Neuronal stem cell (in vitro differentiated cells): Measurements from ENCODE around the gene MGMT.

Source experiments
- DNase-seq: peaks from one replicate; pipeline ENCODE4 v3.0.0-alpha.2; 2013; ENCODE audit warnings: low spot score
- H2AFZ ChIP-seq: one replicate; pipeline ENCODE4 v1.6.1; 2013; ENCODE audit warnings: mild to moderate bottlenecking, low read length, inconsistent platforms
- H2AK5ac ChIP-seq: 2 replicates; pipeline ENCODE4 v1.6.1; 2013; ENCODE audit warnings: low read depth, mild to moderate bottlenecking, inconsistent platforms, low read length, moderate library complexity, mixed read lengths
- H2BK120ac ChIP-seq: 2 replicates; pipeline ENCODE4 v1.6.1; 2013; ENCODE audit warnings: low read depth, mild to moderate bottlenecking, inconsistent platforms, low read length, moderate library complexity, mixed read lengths
- H2BK12ac ChIP-seq: one replicate; pipeline ENCODE4 v1.6.1; 2013; ENCODE audit warnings: low read length, inconsistent platforms
- H2BK15ac ChIP-seq: 2 replicates; pipeline ENCODE4 v1.6.1; 2013; ENCODE audit warnings: mild to moderate bottlenecking, low read length, inconsistent platforms, mixed read lengths
- H2BK5ac ChIP-seq: one replicate; pipeline ENCODE4 v1.6.1; 2013; ENCODE audit warnings: inconsistent platforms, mild to moderate bottlenecking, low read length, moderate library complexity
- H3K14ac ChIP-seq: one replicate; pipeline ENCODE4 v1.6.1; 2013; ENCODE audit warnings: low read length, inconsistent platforms
- H3K18ac ChIP-seq: 2 replicates; pipeline ENCODE4 v1.6.1; 2013; ENCODE audit warnings: low read length, inconsistent platforms
- H3K23ac ChIP-seq: 2 replicates; pipeline ENCODE4 v1.6.1; 2013; ENCODE audit warnings: low read depth, mild to moderate bottlenecking, mixed read lengths, low read length, inconsistent platforms; ENCODE audit not compliant: poor library complexity
- H3K27ac ChIP-seq: replicated peaks from 3 replicates; pipeline ENCODE4 v1.5.1; 2013; ENCODE audit warnings: low read length, inconsistent platforms
- H3K27me3 ChIP-seq, 3 experiments: 2 replicates each; pipeline ENCODE4 v1.6.1; 2013; ENCODE audit warnings: low read length in 3 of 3, mild to moderate bottlenecking in 2 of 3, inconsistent platforms in 1 of 3, low read depth in 1 of 3, mixed read lengths in 1 of 3, moderate library complexity in 1 of 3; ENCODE audit not compliant: control insufficient read depth in 3 of 3, insufficient read depth in 3 of 3
- H3K36me3 ChIP-seq, 2 donors: replicated peaks in 1 of 2; 2 replicates each; pipeline ENCODE4 v1.6.1; 2013; ENCODE audit warnings: low read length in 2 of 2; ENCODE audit not compliant: control insufficient read depth in 2 of 2, insufficient read depth in 2 of 2
- H3K4ac ChIP-seq: 2 replicates; pipeline ENCODE4 v1.6.1; 2013; ENCODE audit warnings: inconsistent platforms, mild to moderate bottlenecking, low read length, moderate library complexity
- H3K4me1 ChIP-seq, 2 donors: 1 replicate in 1 of 2; 2 replicates in 1 of 2; pipeline ENCODE4 v1.6.1; 2013; ENCODE audit warnings: low read length in 2 of 2, low read depth in 1 of 2; ENCODE audit not compliant: control insufficient read depth in 2 of 2, insufficient read depth in 1 of 2
- H3K4me2 ChIP-seq: one replicate; pipeline ENCODE4 v1.6.1; 2013; ENCODE audit warnings: mild to moderate bottlenecking, low read length, inconsistent platforms; ENCODE audit not compliant: insufficient read depth, poor library complexity, severe bottlenecking
- H3K4me3 ChIP-seq, 2 donors: 2 replicates each; pipeline ENCODE4 v1.5.1; 2013; ENCODE audit warnings: low read length in 2 of 2, mild to moderate bottlenecking in 2 of 2, inconsistent platforms in 1 of 2, moderate library complexity in 1 of 2
- H3K79me1 ChIP-seq: one replicate; pipeline ENCODE4 v1.6.1; 2013; ENCODE audit warnings: low read depth, mild to moderate bottlenecking, inconsistent platforms, low read length, moderate library complexity
- H3K9ac ChIP-seq: one replicate; pipeline ENCODE4 v1.6.1; 2013; ENCODE audit warnings: mild to moderate bottlenecking, low read depth, low read length, inconsistent platforms; ENCODE audit not compliant: poor library complexity
- H3K9me3 ChIP-seq, 2 donors: replicated peaks in 1 of 2; 2 replicates each; pipeline versions ENCODE3 to v1.6.1; 2013; ENCODE audit warnings: low read length in 2 of 2, mild to moderate bottlenecking in 2 of 2, inconsistent platforms in 1 of 2, low read depth in 1 of 2, mixed read lengths in 1 of 2, moderate library complexity in 1 of 2; ENCODE audit not compliant: control insufficient read depth in 2 of 2, insufficient read depth in 1 of 2
- H4K8ac ChIP-seq: one replicate; pipeline ENCODE4 v1.6.1; 2013; ENCODE audit warnings: low read depth, mild to moderate bottlenecking, inconsistent platforms, low read length, moderate library complexity
- H4K91ac ChIP-seq: one replicate; pipeline ENCODE4 v1.6.1; 2013; ENCODE audit warnings: low read length, low read depth, mild to moderate bottlenecking, inconsistent platforms; ENCODE audit not compliant: poor library complexity
- WGBS, 2 donors: extraction: QIAGEN DNeasy Blood & Tissue Kit; methylation state at CpG; one replicate each; pipeline ENCODE4 v1.1.7; 2013; ENCODE audit warnings: missing lambda C conversion rate in 2 of 2, mixed read lengths in 1 of 2; ENCODE audit not compliant: insufficient read length in 2 of 2, insufficient replicate concordance in 1 of 2; ENCODE audit errors: extremely low coverage in 2 of 2; 5-methylcytosine and 5-hydroxymethylcytosine counted together

The MGMT gene

DNA sequence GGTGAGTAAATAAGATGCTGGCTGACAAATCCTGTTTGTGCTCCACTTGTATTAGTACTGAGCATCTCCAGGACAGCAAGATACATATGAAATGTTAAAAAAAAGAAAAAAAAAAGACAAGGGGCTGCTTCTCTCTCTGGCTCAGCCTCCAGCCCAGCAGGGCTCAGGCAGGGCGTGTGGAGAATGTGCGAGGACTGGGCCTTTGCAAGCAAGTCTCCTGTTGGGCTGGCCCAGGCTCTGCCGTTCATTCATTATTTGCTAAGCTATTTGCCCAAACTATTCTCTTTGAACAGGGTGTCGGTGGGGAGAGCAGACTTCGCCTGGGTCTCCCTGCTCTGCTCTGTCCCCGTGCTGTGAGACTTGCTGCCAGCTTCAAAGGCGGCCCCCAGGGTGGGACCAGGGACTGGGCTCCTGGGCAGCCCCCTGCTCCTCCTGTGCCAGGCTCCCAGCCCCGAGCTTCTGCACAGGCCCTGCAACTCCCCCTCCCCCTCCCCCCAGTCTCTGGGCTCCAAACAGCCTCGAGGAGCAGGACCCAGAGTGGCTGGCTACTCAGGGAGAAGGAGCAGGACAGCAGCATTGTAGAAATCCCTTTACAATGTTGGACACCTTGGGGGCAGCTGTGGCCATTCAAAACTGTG lies 25.6 kb upstream of the MGMT start:
- Histone ChIP-seq H2BK15ac (no peak overlapping the region), H3K4ac (no peak overlapping the region), H3K27ac (no peak overlapping the region), H2BK120ac (no peak overlapping the region), H3K36me3 (no peaks in the 10 kb centered on the region), H3K79me1 (no peaks in the 10 kb centered on the region), H4K91ac (no peak overlapping the region), H3K4me3 (no peak overlapping the region), H2AK5ac (no peak overlapping the region), H3K9ac (no peak overlapping the region), H3K18ac (no peak overlapping the region), H2AFZ (no peak overlapping the region), H3K4me1 (peaks cover 0 to 2% of the 10 kb centered on the region in 2 donors), H3K14ac (peak overlapping the region; percentile 10), H4K8ac (no peak overlapping the region), H2BK5ac (no peak overlapping the region), H2BK12ac (no peak overlapping the region), H3K27me3 (no peaks in the 10 kb centered on the region), H3K23ac (no peak overlapping the region), H3K4me2 (no peak overlapping the region), H3K9me3 (peaks cover 0 to under 1% of the 10 kb centered on the region in 2 donors)
- no peak for DNase-seq
- no CpG with 5 or more reads among the region's 9 CpGs for WGBS, 2 donors

DNA sequence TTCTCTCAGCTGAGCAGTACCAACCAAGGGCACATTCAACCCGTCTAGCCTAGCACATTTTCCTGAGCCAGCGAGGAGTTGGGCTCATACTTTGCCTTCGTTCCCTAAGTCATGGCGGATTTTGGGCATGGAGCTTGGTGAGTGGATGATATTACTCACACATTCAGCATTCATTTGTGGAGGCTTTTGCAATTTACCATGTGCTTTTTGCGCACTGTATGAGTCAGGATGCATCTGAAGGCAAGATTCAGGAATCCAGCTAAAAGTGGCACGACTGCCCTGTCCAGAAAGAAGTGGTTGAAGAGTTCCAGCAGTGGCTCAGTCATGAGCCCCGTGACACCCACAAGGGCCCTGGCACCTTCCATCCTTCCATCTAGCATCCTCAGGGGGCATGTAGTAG lies 24.2 kb upstream of the MGMT start:
- Histone ChIP-seq H3K4me3 (no peak overlapping the region), H3K36me3 (no peaks in the 10 kb centered on the region), H2AK5ac (no peak overlapping the region), H2AFZ (no peak overlapping the region), H2BK120ac (no peak overlapping the region), H2BK5ac (no peak overlapping the region), H3K27me3 (no peaks in the 10 kb centered on the region), H3K79me1 (no peaks in the 10 kb centered on the region), H3K9ac (no peak overlapping the region), H3K4me2 (no peak overlapping the region), H4K8ac (no peak overlapping the region), H3K14ac (no peak overlapping the region), H2BK12ac (no peak overlapping the region), H3K27ac (no peak overlapping the region), H3K18ac (no peak overlapping the region), H4K91ac (no peak overlapping the region), H2BK15ac (no peak overlapping the region), H3K23ac (no peak overlapping the region), H3K4ac (no peak overlapping the region), H3K9me3 (no peaks in the 10 kb centered on the region), H3K4me1 (peaks cover 0 to 2% of the 10 kb centered on the region in 2 donors)
- no peak for DNase-seq
- no CpG with 5 or more reads among the region's 7 CpGs for WGBS, 2 donors

- no peak overlapping the region for H3K23ac ChIP-seq
- H2BK12ac ChIP-seq: no peak overlapping the region
- no peak overlapping the region for H4K8ac ChIP-seq
- H3K4me3 ChIP-seq: no peak overlapping the region
- no peaks in the 10 kb centered on the region for H3K79me1 ChIP-seq
- DNase-seq: no peak
- no peak overlapping the region for H2AFZ ChIP-seq
- H2BK15ac ChIP-seq: no peak overlapping the region
- no peak overlapping the region for H3K27ac ChIP-seq
- H2AK5ac ChIP-seq: no peak overlapping the region
- peaks cover 0 to 2% of the 10 kb centered on the region in 2 donors for H3K4me1 ChIP-seq
- no peak overlapping the region for H4K91ac ChIP-seq
- H3K9ac ChIP-seq: no peak overlapping the region
- H3K14ac ChIP-seq: no peak overlapping the region
- no peak overlapping the region for H3K18ac ChIP-seq
- no peak overlapping the region for H2BK5ac ChIP-seq
- H3K4ac ChIP-seq: no peak overlapping the region
- no peaks in the 10 kb centered on the region for H3K36me3 ChIP-seq
- no peaks in the 10 kb centered on the region for H3K9me3 ChIP-seq
- no CpG with 5 or more reads among the region's 2 CpGs for WGBS, 2 donors
- no peaks in the 10 kb centered on the region for H3K27me3 ChIP-seq
- no peak overlapping the region for H3K4me2 ChIP-seq
- no peak overlapping the region for H2BK120ac ChIP-seq
These were observed 22.7 kb upstream of the MGMT start for GRCh38 chr10:129444359-129444758.

DNA sequence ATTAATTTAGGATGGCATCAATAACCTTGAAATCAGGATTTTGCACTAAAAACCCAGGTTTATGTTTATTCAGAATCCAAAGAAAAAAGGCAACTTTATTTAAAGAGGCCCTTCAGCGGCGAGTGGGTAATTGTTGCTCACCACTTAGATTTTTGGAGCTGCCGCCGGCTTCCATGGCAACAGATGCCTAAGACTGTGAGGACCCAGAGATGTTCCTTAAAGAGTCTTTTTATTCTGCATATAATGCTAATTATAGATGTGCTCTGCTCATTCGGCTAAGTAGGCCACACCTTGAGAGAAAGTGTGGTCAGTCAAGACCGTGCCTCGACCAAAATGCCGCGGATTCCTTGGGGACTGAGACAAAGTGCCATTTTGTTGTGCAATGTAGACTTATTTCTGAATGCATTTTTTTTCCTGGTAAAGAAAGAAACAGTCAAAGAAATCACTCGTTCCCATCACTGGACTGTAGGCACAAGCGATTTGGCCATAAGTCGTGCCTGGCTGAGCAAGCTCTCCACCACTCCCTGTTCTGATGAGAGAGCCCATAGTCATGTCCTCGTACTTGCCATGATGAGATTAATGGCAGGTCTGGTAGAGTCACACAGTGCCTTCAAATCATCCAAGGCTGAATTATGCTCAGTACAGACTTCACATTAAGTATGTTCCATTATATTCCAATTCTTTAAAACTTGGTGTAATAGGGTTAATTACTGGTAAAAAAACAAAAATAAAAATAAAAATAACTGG lies 21.4 kb upstream of the MGMT start:
- Histone ChIP-seq H3K4ac (no peak overlapping the region), H3K4me1 (peaks cover 0 to 2% of the 10 kb centered on the region in 2 donors), H3K9ac (no peak overlapping the region), H2AFZ (no peak overlapping the region), H3K23ac (no peak overlapping the region), H3K79me1 (no peaks in the 10 kb centered on the region), H2BK12ac (no peak overlapping the region), H3K4me2 (no peak overlapping the region), H2BK15ac (no peak overlapping the region), H3K4me3 (no peak overlapping the region), H3K27me3 (no peaks in the 10 kb centered on the region), H3K27ac (no peak overlapping the region), H4K91ac (no peak overlapping the region), H2BK5ac (no peak overlapping the region), H3K36me3 (no peaks in the 10 kb centered on the region), H2BK120ac (no peak overlapping the region), H3K9me3 (no peaks in the 10 kb centered on the region), H3K18ac (no peak overlapping the region), H3K14ac (no peak overlapping the region), H2AK5ac (no peak overlapping the region), H4K8ac (no peak overlapping the region)
- DNase-seq: no peak
- no CpG with 5 or more reads among the region's 13 CpGs for WGBS, 2 donors
